H1 (cell line): ENCODE measurements around the gene MMADHC. TPM values are rescaled to one million over a fixed set of nuclear protein-coding genes. Genes with fewer than 3 reads are reported as not detected.

Experiments
- CTCF ChIA-PET: fragments of 300-600 bp; sonication (Branson Sonifier 250); formaldehyde crosslinking; loops from one replicate; lab custom pipeline; 2021; ENCODE audit not compliant: partially characterized antibody; lab: Charles Lee
- POLR2A ChIA-PET: fragments of 300-600 bp; sonication (Branson Sonifier 250); formaldehyde crosslinking; loops from one replicate; lab custom pipeline; 2021; ENCODE audit warnings: inconsistent platforms; ENCODE audit not compliant: partially characterized antibody; lab: Charles Lee
- DNase-seq, 2 experiments: peaks; one replicate each; pipeline versions ENCODE4 v3.0.0 to v3.0.0-alpha.2; 2010 to 2022; ENCODE audit warnings: low spot score in 2 of 2, low read depth in 1 of 2, mixed read lengths in 1 of 2
- FAIRE-seq: peaks from 2 replicates; lab custom pipeline; 2011; peaks lifted over from hg19 to GRCh38; lab: Jason Lieb, UNC
- H2AFZ ChIP-seq: 2 replicates; pipeline ENCODE4 v1.8.1; 2012; ENCODE audit warnings: low read length, inconsistent platforms
- H2AK5ac ChIP-seq: 2 replicates; pipeline ENCODE4 v1.6.1; 2013; ENCODE audit warnings: low read depth, low read length
- H2BK120ac ChIP-seq: replicated peaks from 2 replicates; pipeline ENCODE3; 2013; ENCODE audit warnings: low read depth, low read length, inconsistent platforms
- H2BK12ac ChIP-seq: 2 replicates; pipeline ENCODE4 v1.6.1; 2013; ENCODE audit warnings: low read depth, low read length
- H2BK15ac ChIP-seq: 2 replicates; pipeline ENCODE4 v1.6.1; 2013; ENCODE audit warnings: low read length
- H2BK20ac ChIP-seq: 2 replicates; pipeline ENCODE4 v1.6.1; 2013; ENCODE audit warnings: low read length
- H2BK5ac ChIP-seq: 2 replicates; pipeline ENCODE4 v1.6.1; 2013; ENCODE audit warnings: low read depth, low read length
- H3K14ac ChIP-seq: 2 replicates; pipeline ENCODE4 v1.6.1; 2013; ENCODE audit warnings: inconsistent platforms; ENCODE audit not compliant: insufficient read length
- H3K18ac ChIP-seq: 2 replicates; pipeline ENCODE4 v1.6.1; 2013; ENCODE audit warnings: low read length; ENCODE audit errors: extremely low read depth
- H3K23ac ChIP-seq: 2 replicates; pipeline ENCODE4 v1.6.1; 2013; ENCODE audit warnings: inconsistent platforms; ENCODE audit not compliant: insufficient read length
- H3K23me2 ChIP-seq: 2 replicates; pipeline ENCODE4 v1.6.1; 2013; ENCODE audit warnings: low read depth, low read length
- H3K27ac ChIP-seq: 2 replicates; pipeline ENCODE4 v1.6.1; 2011; ENCODE audit warnings: low read depth, low read length, inconsistent platforms
- H3K27me3 ChIP-seq, 4 experiments: replicated peaks in 1 of 4; 1 replicate in 1 of 4; 2 replicates in 3 of 4; pipeline versions ENCODE4 v1.6.1 to v1.8.1; 2011 to 2013; ENCODE audit warnings: low read length in 3 of 4, mild to moderate bottlenecking in 3 of 4, inconsistent platforms in 2 of 4, mixed read lengths in 2 of 4, moderate library complexity in 1 of 4; ENCODE audit not compliant: control insufficient read depth in 3 of 4, insufficient read depth in 3 of 4; ENCODE audit errors: extremely low read depth in 1 of 4
- H3K36me3 ChIP-seq, 4 experiments: 2 replicates each; pipeline versions ENCODE4 v1.6.1 to v1.8.1; 2011 to 2013; ENCODE audit warnings: mild to moderate bottlenecking in 4 of 4, low read length in 3 of 4, moderate library complexity in 2 of 4, control low read depth in 1 of 4, inconsistent platforms in 1 of 4; ENCODE audit not compliant: insufficient read depth in 4 of 4, control insufficient read depth in 2 of 4
- H3K4ac ChIP-seq: replicated peaks from 2 replicates; pipeline ENCODE3; 2013; ENCODE audit warnings: low read length, low read depth, mixed read lengths, inconsistent platforms; ENCODE audit not compliant: insufficient read length
- H3K4me1 ChIP-seq, 4 experiments: replicated peaks in 1 of 4; 1 replicate in 1 of 4; 2 replicates in 3 of 4; pipeline versions ENCODE4 v1.6.1 to v1.8.1; 2011 to 2013; ENCODE audit warnings: low read length in 3 of 4, inconsistent platforms in 2 of 4, mixed read lengths in 1 of 4; ENCODE audit not compliant: insufficient read depth in 4 of 4, control insufficient read depth in 3 of 4
- H3K4me2 ChIP-seq, 2 experiments: 2 replicates each; pipeline versions ENCODE4 v1.6.1 to v1.8.1; 2011 to 2013; ENCODE audit warnings: low read depth in 2 of 2, low read length in 2 of 2, control low read depth in 1 of 2, inconsistent platforms in 1 of 2, mild to moderate bottlenecking in 1 of 2; ENCODE audit not compliant: insufficient read depth in 1 of 2
- H3K4me3 ChIP-seq, 4 experiments: fragments of 200-600, 300-600 bp in 1 of 4; sonication (generic), shearing (Covaris generic), sonication (Bioruptor Twin) in 1 of 4; 2 replicates each; pipeline versions ENCODE4 v1.5.1 to v1.8.1; 2011 to 2016; ENCODE audit warnings: low read length in 4 of 4, low read depth in 3 of 4, control low read depth in 2 of 4, inconsistent platforms in 2 of 4, mild to moderate bottlenecking in 2 of 4, mixed read lengths in 1 of 4, moderate library complexity in 1 of 4; ENCODE audit not compliant: insufficient read depth in 2 of 4; ENCODE audit errors: extremely low read depth in 1 of 4
- H3K56ac ChIP-seq: replicated peaks from 2 replicates; pipeline ENCODE3; 2013; ENCODE audit warnings: low read depth, mild to moderate bottlenecking, mixed read lengths, low read length, inconsistent platforms; ENCODE audit not compliant: insufficient read length
- H3K79me1 ChIP-seq: 2 replicates; pipeline ENCODE4 v1.6.1; 2013; ENCODE audit warnings: low read depth, low read length, control low read depth
- H3K79me2 ChIP-seq, 2 experiments: 2 replicates each; pipeline versions ENCODE4 v1.6.1 to v1.8.1; 2012 to 2013; ENCODE audit warnings: low read length in 2 of 2, mild to moderate bottlenecking in 2 of 2, inconsistent platforms in 1 of 2; ENCODE audit not compliant: insufficient read depth in 2 of 2, control insufficient read depth in 1 of 2
- H3K9ac ChIP-seq, 4 experiments: replicated peaks in 1 of 4; 1 replicate in 1 of 4; 2 replicates in 3 of 4; pipeline versions ENCODE4 v1.6.1 to v1.8.1; 2011 to 2013; ENCODE audit warnings: low read depth in 3 of 4, low read length in 3 of 4, control low read depth in 2 of 4, mild to moderate bottlenecking in 2 of 4, moderate library complexity in 2 of 4, inconsistent platforms in 1 of 4; ENCODE audit errors: extremely low read depth in 1 of 4
- H3K9me3 ChIP-seq, 2 experiments: 2 replicates each; pipeline versions ENCODE4 v1.6.1 to v1.8.1; 2012 to 2013; ENCODE audit warnings: mild to moderate bottlenecking in 2 of 2, moderate library complexity in 2 of 2, control low read depth in 1 of 2, inconsistent platforms in 1 of 2, low read depth in 1 of 2, low read length in 1 of 2, mixed read lengths in 1 of 2; ENCODE audit not compliant: insufficient read depth in 2 of 2
- H4K20me1 ChIP-seq, 2 experiments: replicated peaks in 1 of 2; 2 replicates each; pipeline versions ENCODE3 to v1.8.1; 2011 to 2013; ENCODE audit warnings: inconsistent platforms in 2 of 2, low read length in 2 of 2, mild to moderate bottlenecking in 1 of 2; ENCODE audit not compliant: insufficient read depth in 2 of 2, control insufficient read depth in 1 of 2
- H4K5ac ChIP-seq: 2 replicates; pipeline ENCODE4 v1.6.1; 2013; ENCODE audit warnings: low read length, low read depth, mixed read lengths, inconsistent platforms; ENCODE audit not compliant: insufficient read length
- H4K8ac ChIP-seq: 2 replicates; pipeline ENCODE4 v1.8.0; 2013; ENCODE audit warnings: mild to moderate bottlenecking, moderate library complexity, low read length, inconsistent platforms; ENCODE audit not compliant: insufficient read depth; ENCODE audit errors: extremely low read depth
- H4K91ac ChIP-seq: replicated peaks from 2 replicates; pipeline ENCODE3; 2013; ENCODE audit warnings: low read length, mixed read lengths, inconsistent platforms; ENCODE audit not compliant: insufficient read length
- ASH2L ChIP-seq: fragments of 200-600, 300-600 bp; sonication (generic); IDR thresholded peaks from one replicate; pipeline ENCODE4 v1.7.1; 2017; ENCODE audit warnings: low read length
- EGR1 ChIP-seq: IDR thresholded peaks from 2 replicates; pipeline ENCODE4 v1.6.1; 2011; ENCODE audit warnings: low read depth, low read length, borderline replicate concordance
- JUN ChIP-seq: IDR thresholded peaks from 2 replicates; pipeline ENCODE4 v1.6.1; 2011; ENCODE audit warnings: low read depth, mild to moderate bottlenecking, improper control_type of control experiment, low read length
- KDM4A ChIP-seq: IDR thresholded peaks from one replicate; pipeline ENCODE4 v1.7.1; 2012; ENCODE audit warnings: low read depth, mild to moderate bottlenecking, moderate library complexity, low read length, inconsistent platforms; ENCODE audit not compliant: severe bottlenecking
- RBBP5 ChIP-seq: IDR thresholded peaks from 2 replicates; pipeline ENCODE4 v1.7.1; 2012; ENCODE audit warnings: low read depth, mild to moderate bottlenecking, inconsistent platforms, low read length, moderate library complexity, borderline replicate concordance
- RXRA ChIP-seq: IDR thresholded peaks from 2 replicates; pipeline ENCODE4 v1.6.1; 2011; ENCODE audit warnings: low read depth, mild to moderate bottlenecking, low read length, moderate library complexity; ENCODE audit not compliant: insufficient read depth
- SAP30 ChIP-seq: fragments of 300-600 bp; sonication (generic); IDR thresholded peaks from 2 replicates; pipeline ENCODE4 v1.7.1; 2012; ENCODE audit warnings: low read length, moderate library complexity, mild to moderate bottlenecking, inconsistent platforms; ENCODE audit not compliant: insufficient read depth, insufficient replicate concordance
- SP4 ChIP-seq: IDR thresholded peaks from 2 replicates; pipeline ENCODE4 v1.6.1; 2012; ENCODE audit warnings: low read length, inconsistent platforms
- TAF7 ChIP-seq: optimal IDR thresholded peaks from 2 replicates; pipeline ENCODE3; 2011; ENCODE audit warnings: low read depth, mild to moderate bottlenecking, inconsistent platforms, low read length, moderate library complexity, borderline replicate concordance
- TCF12 ChIP-seq: IDR thresholded peaks from 2 replicates; pipeline ENCODE4 v1.6.1; 2011; ENCODE audit warnings: low read depth, mild to moderate bottlenecking, low read length
- YY1 ChIP-seq: IDR thresholded peaks from 2 replicates; pipeline ENCODE4 v1.6.1; 2011; ENCODE audit warnings: low read depth, mild to moderate bottlenecking, low read length
- WGBS, 2 experiments: shearing (Covaris generic) in 1 of 2; methylation state at CpG; one replicate each; pipeline versions ENCODE4 v1.1.6 to v1.1.7; 2013 to 2015; ENCODE audit warnings: low lambda C conversion rate in 2 of 2, mixed read lengths in 2 of 2, inconsistent platforms in 1 of 2, low coverage in 1 of 2, missing lambda C conversion rate in 1 of 2; ENCODE audit not compliant: insufficient replicate concordance in 2 of 2, insufficient coverage in 1 of 2, insufficient read length in 1 of 2; ENCODE audit errors: extremely low coverage in 1 of 2, missing lambda C conversion rate in 1 of 2; 5-methylcytosine and 5-hydroxymethylcytosine counted together
- polyA plus RNA-seq, 7 experiments: library from polyadenylated mRNA; depleted of rRNA in 3 of 7; stranded (reverse) in 5 of 7; unstranded in 2 of 7; fragments of >200 nt in 5 of 7; fragments of 200-250 nt in 2 of 7; gene quantifications; 1 replicate in 5 of 7; 2 replicates in 1 of 7; 4 replicates in 1 of 7; pipeline versions ENCODE4 v1.2.1 to v1.2.3, GENCODE V29; 2011 to 2013; ENCODE audit warnings: missing spikeins in 2 of 7, mixed read lengths in 2 of 7
- total RNA-seq: library from RNA; stranded (reverse); fragmentation: NEBNext Ultra II Directional; extraction: Animal tissue kit (Norgen Biotek cat#: 25700); gene quantifications from 2 replicates; pipeline ENCODE4 v1.2.1, GENCODE V29; 2021
- TF ChIP-seq, protein P1 (sequence below), 3 experiments: IDR thresholded peaks; 1 replicate in 2 of 3; 2 replicates in 1 of 3; pipeline versions ENCODE4 v1.5.1 to v1.6.1; 2011; ENCODE audit warnings: low read length in 3 of 3, mild to moderate bottlenecking in 3 of 3, inconsistent platforms in 2 of 3, low read depth in 1 of 3, moderate library complexity in 1 of 3; ENCODE audit not compliant: insufficient read depth in 1 of 3; ENCODE audit errors: control extremely low read depth in 1 of 3

Gene MMADHC
- total and polyA plus RNA-seq, 2 of the 8 experiments (the other 6 are each of a cell fraction or from before 2014, with no cell fraction given), result 61.1 to 130 TPM

DNA sequence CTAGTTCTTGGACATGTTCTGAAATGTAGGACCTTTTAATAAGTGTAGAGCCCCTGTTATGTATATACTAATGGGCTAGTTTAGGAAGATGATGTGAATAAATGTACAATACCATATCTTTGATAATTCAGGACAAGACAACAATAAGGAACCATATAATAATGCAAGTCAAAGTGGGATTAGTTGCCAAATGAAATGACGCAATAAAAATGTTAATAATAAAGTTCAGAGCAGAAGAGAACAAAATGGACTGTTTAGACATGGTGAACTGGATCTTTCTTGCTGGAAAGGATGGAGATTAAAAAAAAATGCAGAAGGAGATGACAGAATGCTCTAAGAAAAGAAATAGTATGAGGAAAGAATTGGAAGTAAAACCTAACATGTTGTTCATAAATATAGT, 43.7 kb downstream of the MMADHC start:
- Histone ChIP-seq H2AK5ac (no peak overlapping the region), H3K4me3 (no peak overlapping the region), H3K14ac (no peak overlapping the region), H3K18ac (no peak overlapping the region), H3K4ac (no peak overlapping the region), H3K9me3 (no peaks in the 10 kb centered on the region), H2BK5ac (no peak overlapping the region), H3K56ac (no peak overlapping the region), H2BK20ac (no peak overlapping the region), H3K79me2 (no peaks in the 10 kb centered on the region), H3K27ac (no peak overlapping the region), H3K36me3 (no peaks in the 10 kb centered on the region), H3K79me1 (no peaks in the 10 kb centered on the region), H4K5ac (no peak overlapping the region), H3K4me2 (no peak overlapping the region), H3K9ac (no peak overlapping the region), H2BK120ac (no peak overlapping the region), H3K23me2 (no peaks in the 10 kb centered on the region), H3K4me1 (no peaks in the 10 kb centered on the region), H2AFZ (no peak overlapping the region), H4K20me1 (no peaks in the 10 kb centered on the region), H4K8ac (no peak overlapping the region), H2BK12ac (no peak overlapping the region), H3K27me3 (no peaks in the 10 kb centered on the region), H2BK15ac (no peak overlapping the region), H3K23ac (no peak overlapping the region), H4K91ac (no peak overlapping the region)
- ChIA-PET POLR2A (no interaction called here), CTCF (interaction anchor here (0.7 to 0.9 kb wide), 2 partner anchors 9 to 17 kb away, joined by 3 read pairs; no protein-coding TSS in a partner anchor)
- DNase-seq (no peak), FAIRE-seq (no peak)
- 81% methylated on average over 1 of the region's 1 CpG; no CpG with 5 or more reads in 1 of the 2 experiments for WGBS, 2 experiments
- TF ChIP-seq KDM4A (no peak), EGR1 (no peak), TCF12 (no peak), TAF7 (no peak), SAP30 (no peak), SP4 (no peak), RXRA (no peak), YY1 (no peak), JUN (no peak), RBBP5 (no peak), ASH2L (no peak)
- TF ChIP-seq, protein P1, sequence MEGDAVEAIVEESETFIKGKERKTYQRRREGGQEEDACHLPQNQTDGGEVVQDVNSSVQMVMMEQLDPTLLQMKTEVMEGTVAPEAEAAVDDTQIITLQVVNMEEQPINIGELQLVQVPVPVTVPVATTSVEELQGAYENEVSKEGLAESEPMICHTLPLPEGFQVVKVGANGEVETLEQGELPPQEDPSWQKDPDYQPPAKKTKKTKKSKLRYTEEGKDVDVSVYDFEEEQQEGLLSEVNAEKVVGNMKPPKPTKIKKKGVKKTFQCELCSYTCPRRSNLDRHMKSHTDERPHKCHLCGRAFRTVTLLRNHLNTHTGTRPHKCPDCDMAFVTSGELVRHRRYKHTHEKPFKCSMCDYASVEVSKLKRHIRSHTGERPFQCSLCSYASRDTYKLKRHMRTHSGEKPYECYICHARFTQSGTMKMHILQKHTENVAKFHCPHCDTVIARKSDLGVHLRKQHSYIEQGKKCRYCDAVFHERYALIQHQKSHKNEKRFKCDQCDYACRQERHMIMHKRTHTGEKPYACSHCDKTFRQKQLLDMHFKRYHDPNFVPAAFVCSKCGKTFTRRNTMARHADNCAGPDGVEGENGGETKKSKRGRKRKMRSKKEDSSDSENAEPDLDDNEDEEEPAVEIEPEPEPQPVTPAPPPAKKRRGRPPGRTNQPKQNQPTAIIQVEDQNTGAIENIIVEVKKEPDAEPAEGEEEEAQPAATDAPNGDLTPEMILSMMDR (IDR thresholded peaks at IDR 0.05; ENCODE audit: control extremely low read depth in 1 of 3, insufficient read depth in 1 of 3, low read depth in 1 of 3, low read length in 3 of 3), result no peak
